ENCODE measurements around the gene PIBF1.

GRCh38 chr13:72973234-72973633, 191.3 kb downstream of the PIBF1 start:
- no peak for TF ChIP-seq POLR2AphosphoS5 (IDR thresholded peaks at IDR 0.05; ENCODE audit: low read depth, low read length)
- no peak for TF ChIP-seq TAF1 (IDR thresholded peaks at IDR 0.05; ENCODE audit: borderline replicate concordance, insufficient read depth, low read length)
- no peak for TF ChIP-seq SIN3A (IDR thresholded peaks at IDR 0.05; ENCODE audit: borderline replicate concordance, insufficient read depth, low read length)
- no peak for TF ChIP-seq REST (IDR thresholded peaks at IDR 0.05; ENCODE audit: insufficient read depth in 1 of 2, low read depth in 2 of 2, low read length in 2 of 2)
- no peak for TF ChIP-seq FOXP2 (optimal IDR thresholded peaks at IDR 0.05; ENCODE audit: borderline replicate concordance, extremely low read depth, extremely low read length, insufficient read depth)

Data from PFSK-1 (cell line).